Measurements from ENCODE around the gene STS.

STS gene

DNA sequence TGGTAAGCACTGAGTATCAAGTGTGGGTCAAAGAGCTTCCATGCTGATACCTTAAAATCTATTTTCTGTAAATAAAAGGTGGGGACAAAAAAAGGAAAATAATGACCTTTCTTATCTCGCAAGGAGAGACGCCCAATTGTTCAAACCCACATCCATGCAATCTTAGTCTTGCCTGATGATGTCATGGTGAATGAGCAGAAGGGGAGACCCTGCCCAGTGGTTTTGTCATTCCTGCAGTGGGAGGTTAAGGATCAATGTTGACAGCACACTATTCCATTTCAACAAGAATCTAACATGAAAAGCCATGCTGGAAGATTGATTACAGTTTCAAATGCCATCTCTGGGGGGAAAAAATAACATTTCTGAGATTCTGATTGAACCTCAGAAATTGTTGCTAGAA lies 41.2 kb downstream of the STS start:
- no peak for DNase-seq
- ATAC-seq, result no peak

DNA sequence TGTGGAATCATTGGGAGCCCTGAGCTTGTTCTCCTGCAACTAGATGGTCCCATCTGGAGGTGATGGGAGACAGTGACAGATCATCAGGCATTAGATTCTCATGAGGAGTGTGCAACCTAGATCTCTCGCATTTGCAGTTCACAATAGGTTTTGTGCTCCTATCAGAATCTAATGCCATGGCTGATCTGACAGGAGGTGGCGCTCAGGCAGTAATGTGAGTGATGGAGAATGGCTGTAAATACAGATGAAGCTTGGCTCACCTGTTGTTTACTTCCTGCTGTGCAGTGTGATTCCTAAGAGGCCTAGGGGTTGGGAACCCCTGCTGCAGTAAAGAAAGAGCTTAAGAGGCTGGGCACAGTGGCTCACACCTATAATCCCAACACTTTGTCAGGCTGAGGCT lies 42.6 kb downstream of the STS start:
- ATAC-seq (no peak), DNase-seq (no peak)

DNA sequence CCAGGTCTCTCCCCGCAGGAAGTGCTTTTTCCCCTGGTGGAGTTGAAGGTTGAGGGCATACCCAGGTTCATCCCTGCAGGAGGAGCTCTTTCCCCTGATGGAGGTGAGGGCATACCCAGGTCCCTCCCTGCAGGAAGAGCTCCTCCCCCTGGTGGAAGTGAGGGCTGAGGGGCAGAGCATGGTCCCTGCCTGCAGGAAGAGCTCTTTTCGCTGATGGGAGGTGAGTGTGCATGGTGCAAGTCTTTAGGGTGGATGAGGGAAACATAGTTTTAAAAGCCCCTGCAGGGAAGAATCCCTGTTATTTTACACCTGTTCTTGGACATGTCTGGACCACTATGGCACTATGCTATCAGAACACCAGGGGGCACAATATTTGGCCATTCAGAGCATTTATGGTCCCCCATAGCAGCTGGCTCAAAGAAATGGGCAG lies 44.2 kb downstream of the STS start:
- ATAC-seq (no peak), DNase-seq (no peak)

DNA sequence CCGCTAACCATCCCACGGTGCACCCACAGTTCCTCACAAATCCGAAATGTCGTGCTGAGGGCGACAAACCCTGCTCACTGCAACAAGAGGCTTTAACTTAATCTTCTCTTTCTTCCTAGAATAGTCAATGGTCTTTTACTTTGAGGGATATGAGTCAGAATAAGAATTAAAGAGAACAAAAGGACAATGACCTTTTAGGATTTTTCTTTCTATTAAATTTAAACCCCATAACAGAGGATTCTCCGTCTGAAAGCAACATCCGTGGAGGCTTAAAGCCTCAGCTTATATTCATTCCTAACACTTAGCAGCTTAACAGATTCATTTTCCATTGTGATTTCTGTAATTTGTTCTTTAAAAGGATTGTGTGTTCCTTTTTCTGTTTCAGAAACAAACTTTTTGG lies 45.4 kb downstream of the STS start:
- ATAC-seq (no peak), DNase-seq (no peak)

DNA sequence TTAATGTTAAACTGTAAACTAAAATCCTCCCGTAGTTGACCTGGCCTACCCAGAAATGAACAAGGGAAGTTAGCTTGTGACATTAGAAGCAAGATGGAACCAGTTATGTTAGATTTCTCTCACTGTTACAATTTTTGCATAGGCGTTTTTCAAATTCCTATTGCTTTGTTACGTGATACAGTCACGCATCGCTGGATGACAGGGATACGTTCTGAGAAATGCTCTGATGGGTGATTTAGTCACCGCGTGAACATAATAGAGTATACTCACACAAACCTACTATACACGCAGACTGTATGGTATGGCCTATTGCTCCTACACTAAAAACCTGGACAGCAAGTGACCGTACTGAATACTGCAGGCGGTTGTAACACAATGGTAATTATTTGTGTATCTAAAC lies 47.1 kb downstream of the STS start:
- ATAC-seq (no peak), DNase-seq (no peak)
